Colonic mucosa (tissue), 4 donors: ENCODE measurements around the gene NHLRC4. TPM values are rescaled to one million over a fixed set of nuclear protein-coding genes. Genes with fewer than 3 reads are reported as not detected.

ENCODE experiments used
- DNase-seq: peaks from one replicate; pipeline ENCODE4 v3.0.0-alpha.2; 2020
- H3K27ac ChIP-seq: fragments of 200-600 bp; one replicate; pipeline ENCODE4 v1.8.0; 2021
- H3K27me3 ChIP-seq: fragments of 200-600 bp; one replicate; pipeline ENCODE4 v1.8.0; 2021
- H3K36me3 ChIP-seq: fragments of 200-600 bp; one replicate; pipeline ENCODE4 v1.8.0; 2021
- H3K4me1 ChIP-seq: fragments of 200-600 bp; one replicate; pipeline ENCODE4 v1.8.0; 2021; ENCODE audit warnings: mild to moderate bottlenecking
- H3K4me3 ChIP-seq: fragments of 200-600 bp; one replicate; pipeline ENCODE4 v1.8.0; 2021
- H3K9ac ChIP-seq, 2 donors: one replicate each; pipeline ENCODE4 v1.7.0; 2013; ENCODE audit warnings: control low read depth in 2 of 2, low read depth in 2 of 2, low read length in 2 of 2
- H3K9me3 ChIP-seq: fragments of 200-600 bp; one replicate; pipeline ENCODE4 v1.8.0; 2021
- intact Hi-C: fragments of 100-400 bp; cut with DNase I; formaldehyde crosslinking; loops from one replicate; pipeline ENCODE4 v1.14.1; 2022
- total RNA-seq, 2 donors: library from RNA; stranded (reverse); fragmentation: NEBNext Ultra II Directional in 1 of 2; extraction: Animal tissue kit (Norgen Biotek cat#: 25700) in 1 of 2; gene quantifications; one replicate each; pipeline ENCODE4 v1.2.1, GENCODE V29; 2021
- TF ChIP-seq, protein P1 (sequence below): fragments of 200-600 bp; IDR thresholded peaks from one replicate; pipeline ENCODE4 v1.8.0; 2022; ENCODE audit warnings: antibody characterized with exemption, mild to moderate bottlenecking
- donor health status: healthy.
- donor health status: DM: no; HTN: no; CAD: no.
- donor health status: DM: no; HTN: no; CAD: no.

Gene NHLRC4
- total RNA-seq, 2 donors from 2014 or later, result 0.32 to 0.35 TPM

DNA sequence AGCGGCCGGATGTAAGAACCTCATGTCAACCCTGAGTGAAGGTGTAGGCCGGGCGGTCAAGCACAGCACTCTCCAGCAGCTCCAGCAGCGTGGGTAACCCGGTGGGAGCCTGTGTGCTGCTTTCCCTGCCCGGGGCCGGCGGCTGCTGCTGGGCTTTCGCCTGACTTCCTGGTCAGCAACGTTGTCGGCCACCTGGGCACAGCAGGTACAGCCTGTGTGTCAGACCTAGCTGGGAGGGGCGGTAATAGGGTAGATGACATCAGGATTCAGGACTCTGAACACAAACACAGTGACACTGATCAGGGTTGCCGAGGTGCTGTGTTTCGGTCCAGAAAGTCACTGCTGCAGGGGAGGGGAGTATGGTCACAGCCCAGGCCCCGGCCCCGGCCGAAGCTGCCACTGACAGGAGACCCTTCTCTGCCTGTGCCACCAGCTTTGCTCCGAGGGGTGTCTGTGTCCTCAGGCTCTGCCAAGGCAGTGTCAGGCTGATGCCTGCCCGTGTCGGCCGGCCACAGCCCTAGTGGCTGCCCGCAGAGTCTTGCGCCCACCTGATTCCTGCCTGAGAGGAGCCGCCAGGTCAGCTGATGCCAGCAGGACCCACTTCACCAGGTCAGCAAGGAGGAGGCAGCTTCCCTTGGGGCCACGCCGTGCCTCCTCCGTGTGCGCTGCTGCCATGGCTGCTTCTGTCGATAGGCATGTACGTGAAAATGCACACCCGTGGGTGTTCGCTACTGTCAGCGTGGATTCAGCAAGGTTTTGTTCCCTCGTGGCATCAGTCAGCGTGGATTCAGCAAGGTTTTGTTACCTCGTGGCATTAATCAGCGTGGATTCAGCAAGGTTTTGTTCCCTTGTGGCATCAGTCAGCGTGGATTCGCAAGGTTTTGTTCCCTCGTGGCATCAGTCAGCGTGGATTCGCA, 32.3 kb downstream of the NHLRC4 start:
- Histone ChIP-seq H3K27me3 (no peaks in the 10 kb centered on the region), H3K36me3 (no peaks in the 10 kb centered on the region), H3K9me3 (no peaks in the 10 kb centered on the region), H3K27ac (no peak overlapping the region), H3K4me1 (peaks cover 5% of the 10 kb centered on the region), H3K4me3 (no peak overlapping the region), H3K9ac (no peak overlapping the region)
- TF ChIP-seq, protein P1, sequence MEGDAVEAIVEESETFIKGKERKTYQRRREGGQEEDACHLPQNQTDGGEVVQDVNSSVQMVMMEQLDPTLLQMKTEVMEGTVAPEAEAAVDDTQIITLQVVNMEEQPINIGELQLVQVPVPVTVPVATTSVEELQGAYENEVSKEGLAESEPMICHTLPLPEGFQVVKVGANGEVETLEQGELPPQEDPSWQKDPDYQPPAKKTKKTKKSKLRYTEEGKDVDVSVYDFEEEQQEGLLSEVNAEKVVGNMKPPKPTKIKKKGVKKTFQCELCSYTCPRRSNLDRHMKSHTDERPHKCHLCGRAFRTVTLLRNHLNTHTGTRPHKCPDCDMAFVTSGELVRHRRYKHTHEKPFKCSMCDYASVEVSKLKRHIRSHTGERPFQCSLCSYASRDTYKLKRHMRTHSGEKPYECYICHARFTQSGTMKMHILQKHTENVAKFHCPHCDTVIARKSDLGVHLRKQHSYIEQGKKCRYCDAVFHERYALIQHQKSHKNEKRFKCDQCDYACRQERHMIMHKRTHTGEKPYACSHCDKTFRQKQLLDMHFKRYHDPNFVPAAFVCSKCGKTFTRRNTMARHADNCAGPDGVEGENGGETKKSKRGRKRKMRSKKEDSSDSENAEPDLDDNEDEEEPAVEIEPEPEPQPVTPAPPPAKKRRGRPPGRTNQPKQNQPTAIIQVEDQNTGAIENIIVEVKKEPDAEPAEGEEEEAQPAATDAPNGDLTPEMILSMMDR, result no peak
- no peak for DNase-seq
- intact Hi-C loops, result no loop called here

DNA sequence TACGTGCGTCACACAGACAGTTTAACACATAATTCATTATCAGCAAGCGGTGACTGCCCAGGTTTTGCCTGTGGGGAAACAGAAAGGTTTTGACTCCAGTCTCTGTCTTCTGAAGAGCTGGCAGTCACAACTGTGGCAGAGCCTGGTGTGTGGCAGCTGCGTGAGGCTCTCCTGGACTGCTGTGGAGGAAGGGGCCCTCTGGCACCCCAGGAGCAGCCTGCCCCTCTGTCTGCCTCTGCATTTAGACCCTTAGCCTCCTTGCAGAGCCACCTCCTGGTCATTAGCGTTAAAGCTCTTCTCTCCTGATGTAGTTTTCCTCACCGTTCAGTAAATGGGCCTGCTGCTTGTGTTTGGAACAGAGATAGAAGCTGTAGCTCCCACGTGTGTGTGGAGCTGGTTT, 34.0 kb downstream of the NHLRC4 start:
- Histone ChIP-seq H3K4me3 (no peak overlapping the region), H3K4me1 (no peaks in the 10 kb centered on the region), H3K36me3 (no peaks in the 10 kb centered on the region), H3K27me3 (no peaks in the 10 kb centered on the region), H3K9ac (no peak overlapping the region), H3K27ac (no peak overlapping the region), H3K9me3 (no peaks in the 10 kb centered on the region)
- TF ChIP-seq, protein P1, result no peak
- intact Hi-C loops, result no loop called here
- DNase-seq, result no peak

DNA sequence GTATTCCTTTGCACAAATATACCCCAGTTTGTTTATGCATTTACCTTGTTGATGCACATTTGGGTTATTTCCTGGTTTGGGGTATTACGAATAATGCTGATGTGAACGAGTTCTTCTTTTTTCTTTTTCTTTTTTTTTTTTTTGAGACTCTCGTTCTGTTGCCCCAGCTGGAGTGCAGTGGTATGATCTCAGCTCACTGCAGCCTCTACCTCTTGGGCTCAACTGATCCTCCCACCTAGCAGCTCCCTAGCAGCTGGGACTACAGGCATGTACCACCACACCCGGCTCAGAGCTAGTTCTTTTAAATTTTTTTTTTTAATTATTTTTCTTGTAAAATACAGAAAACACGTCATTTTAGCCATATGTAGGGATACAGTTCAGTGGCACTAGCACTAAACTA, 37.1 kb downstream of the NHLRC4 start:
- Histone ChIP-seq H3K4me3 (no peak overlapping the region), H3K9me3 (no peaks in the 10 kb centered on the region), H3K4me1 (no peaks in the 10 kb centered on the region), H3K27ac (no peak overlapping the region), H3K9ac (no peak overlapping the region), H3K27me3 (no peaks in the 10 kb centered on the region), H3K36me3 (no peaks in the 10 kb centered on the region)
- TF ChIP-seq, protein P1, result no peak
- no peak for DNase-seq
- intact Hi-C loops, result no loop called here

DNA sequence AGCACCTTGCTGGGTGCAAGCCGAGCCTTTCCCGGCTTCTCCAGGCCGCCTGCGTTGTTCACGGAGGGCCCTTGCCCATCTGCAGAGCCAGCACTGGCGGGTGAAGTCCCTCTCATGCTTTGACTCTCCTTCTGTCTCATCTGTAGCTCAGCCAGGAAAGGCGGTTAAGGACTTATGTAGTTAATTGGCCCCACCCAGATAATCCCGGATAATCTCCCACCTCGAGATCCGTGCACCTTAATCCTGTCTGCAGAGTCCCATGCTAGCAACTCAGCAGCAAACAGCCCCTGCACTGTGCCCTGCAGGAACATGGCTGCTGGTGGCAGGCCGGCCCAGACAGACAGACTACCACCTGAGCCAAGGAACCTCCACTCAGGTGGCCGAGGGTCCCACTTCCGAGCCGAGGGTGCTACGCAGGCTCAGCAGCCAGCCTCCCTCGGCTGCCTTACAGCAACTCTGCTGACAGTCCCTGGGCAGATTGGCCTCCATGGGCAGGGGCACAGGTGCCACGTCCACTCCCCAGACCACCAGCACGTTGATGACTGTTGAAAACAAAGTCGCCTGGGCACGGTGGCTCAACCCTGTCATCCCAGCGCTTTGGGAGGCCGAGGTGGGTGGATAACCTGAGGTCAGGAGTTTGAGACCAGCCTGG, 40.0 kb downstream of the NHLRC4 start:
- Histone ChIP-seq H3K27ac (no peak overlapping the region), H3K4me3 (no peak overlapping the region), H3K36me3 (no peaks in the 10 kb centered on the region), H3K9ac (no peak overlapping the region), H3K9me3 (no peaks in the 10 kb centered on the region), H3K4me1 (no peaks in the 10 kb centered on the region), H3K27me3 (no peaks in the 10 kb centered on the region)
- intact Hi-C loops, result no loop called here
- TF ChIP-seq, protein P1, result no peak
- no peak for DNase-seq

DNA sequence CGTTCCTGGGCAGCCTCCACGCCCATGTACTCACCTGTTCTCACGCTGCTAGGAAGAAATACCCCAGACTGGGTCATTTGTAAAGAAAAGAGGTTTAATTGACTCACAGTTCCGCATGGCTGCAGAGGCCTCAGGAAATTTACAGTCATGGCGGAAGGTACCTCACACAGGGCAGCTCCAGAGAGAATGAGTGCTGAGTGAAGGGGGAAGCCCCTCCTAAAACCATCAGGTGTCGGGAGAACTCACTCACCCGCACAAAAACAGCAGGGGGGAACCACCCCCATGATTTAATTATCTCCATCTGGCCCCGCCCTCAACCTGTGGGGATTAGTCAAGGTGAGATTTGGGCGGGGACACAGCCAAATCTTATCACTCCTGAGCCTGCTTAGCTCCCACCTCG, 41.2 kb downstream of the NHLRC4 start:
- Histone ChIP-seq H3K4me1 (no peaks in the 10 kb centered on the region), H3K27me3 (no peaks in the 10 kb centered on the region), H3K9ac (no peak overlapping the region), H3K4me3 (no peak overlapping the region), H3K27ac (no peak overlapping the region), H3K36me3 (no peaks in the 10 kb centered on the region), H3K9me3 (no peaks in the 10 kb centered on the region)
- TF ChIP-seq, protein P1, result no peak
- DNase-seq, result no peak
- intact Hi-C loops, result no loop called here
